Measurements from ENCODE around the gene GRIK5.
"Not testable (repeated sequence)": the region's sequence is repeated elsewhere in the genome, so short reads cannot be mapped to it uniquely, and the experiment has no call there.

Gene GRIK5

GRCh38 chr19:42017040-42017439, 53.0 kb downstream of the GRIK5 start:
- TF ChIP-seq CTCF (IDR thresholded peaks at IDR 0.05; ENCODE audit: insufficient read depth, low read length, missing control alignments): no peak
- CTCF ChIA-PET: interaction anchor here (0.9 to 1.4 kb wide), 3 partner anchors 16 to 18 kb away, joined by 3 to 4 read pairs (median 3); no protein-coding TSS in a partner anchor
- POLR2A ChIA-PET: interaction anchor here (0.6 kb wide), 1 partner anchor 664 kb away, joined by 3 read pairs; no protein-coding TSS in a partner anchor

GRCh38 chr19:42012747-42013146, 57.3 kb downstream of the GRIK5 start:
- CTCF ChIA-PET: interaction anchor here (0.9 to 1.8 kb wide), 5 partner anchors 12 to 96 kb away, joined by 3 to 13 read pairs (median 3); no protein-coding TSS in a partner anchor
- H3K4me3 ChIP-seq (ENCODE audit: low read depth, low read length); DNase-seq (ENCODE audit: low read depth, low spot score); POLR2A ChIA-PET: not testable (repeated sequence)

More at GRCh38 chr19:42017040-42017439, 53.0 kb downstream of the GRIK5 start:
- DNase-seq (ENCODE audit: low read depth, low spot score): no peak
- H3K4me3 ChIP-seq (ENCODE audit: low read depth, low read length): no peak overlapping the region

GRCh38 chr19:42010245-42011126, 59.5 kb downstream of the GRIK5 start:
- no peak overlapping the region for H3K4me3 ChIP-seq (ENCODE audit: low read depth, low read length)
- CTCF ChIA-PET: interaction anchor here (0.7 to 2.6 kb wide), 11 partner anchors 10 to 76 kb away, joined by 3 to 19 read pairs (median 3); no protein-coding TSS in a partner anchor
- no peak for TF ChIP-seq CTCF (IDR thresholded peaks at IDR 0.05; ENCODE audit: insufficient read depth, low read length, missing control alignments)
- DNase-seq (ENCODE audit: low read depth, low spot score): peak; percentile 14
- POLR2A ChIA-PET: no interaction called here

GRCh38 chr19:42006569-42006968, 63.4 kb downstream of the GRIK5 start:
- no peak for TF ChIP-seq CTCF (IDR thresholded peaks at IDR 0.05; ENCODE audit: insufficient read depth, low read length, missing control alignments)
- no peak overlapping the region for H3K4me3 ChIP-seq (ENCODE audit: low read depth, low read length)
- ChIA-PET POLR2A (no interaction called here), CTCF (interaction anchor here (0.8 to 2.3 kb wide), 2 partner anchors 17 to 28 kb away, joined by 3 to 9 read pairs; no protein-coding TSS in a partner anchor)
- DNase-seq (ENCODE audit: low read depth, low spot score): no peak

GRCh38 chr19:42005504-42005903, 64.5 kb downstream of the GRIK5 start:
- POLR2A ChIA-PET: no interaction called here
- no peak overlapping the region for H3K4me3 ChIP-seq (ENCODE audit: low read depth, low read length)
- CTCF ChIA-PET: no interaction called here
- TF ChIP-seq CTCF (IDR thresholded peaks at IDR 0.05; ENCODE audit: insufficient read depth, low read length, missing control alignments): no peak
- DNase-seq (ENCODE audit: low read depth, low spot score): no peak

GRCh38 chr19:42003506-42004294, 66.3 kb downstream of the GRIK5 start:
- TF ChIP-seq CTCF (IDR thresholded peaks at IDR 0.05; ENCODE audit: insufficient read depth, low read length, missing control alignments): no peak
- DNase-seq (ENCODE audit: low read depth, low spot score): no peak
- CTCF ChIA-PET: interaction anchor here (2.1 kb wide), 1 partner anchor 31 kb away, joined by 7 read pairs; no protein-coding TSS in a partner anchor
- POLR2A ChIA-PET: no interaction called here
- H3K4me3 ChIP-seq (ENCODE audit: low read depth, low read length): no peak overlapping the region
